ENCODE measurements around the gene FERMT3.
A peak's percentile ranks its signal among the peaks of the same experiment; 100 is the strongest.

FERMT3 gene

GRCh38 chr11:64243236-64243854 lies 36.8 kb downstream of the FERMT3 start:
- TF ChIP-seq REST (IDR thresholded peaks at IDR 0.05; ENCODE audit: insufficient read depth in 1 of 2, low read depth in 2 of 2, low read length in 2 of 2) (no peak), POLR2AphosphoS5 (IDR thresholded peaks at IDR 0.05; ENCODE audit: low read depth, low read length) (peak; percentile 64), SIN3A (IDR thresholded peaks at IDR 0.05; ENCODE audit: borderline replicate concordance, insufficient read depth, low read length) (no peak), TAF1 (IDR thresholded peaks at IDR 0.05; ENCODE audit: borderline replicate concordance, insufficient read depth, low read length) (no peak), FOXP2 (optimal IDR thresholded peaks at IDR 0.05; ENCODE audit: borderline replicate concordance, extremely low read depth, extremely low read length, insufficient read depth) (no peak)

GRCh38 chr11:64244107-64244506 lies 37.6 kb downstream of the FERMT3 start:
- TF ChIP-seq SIN3A (IDR thresholded peaks at IDR 0.05; ENCODE audit: borderline replicate concordance, insufficient read depth, low read length) (no peak), REST (IDR thresholded peaks at IDR 0.05; ENCODE audit: insufficient read depth in 1 of 2, low read depth in 2 of 2, low read length in 2 of 2) (no peak), POLR2AphosphoS5 (IDR thresholded peaks at IDR 0.05; ENCODE audit: low read depth, low read length) (no peak), FOXP2 (optimal IDR thresholded peaks at IDR 0.05; ENCODE audit: borderline replicate concordance, extremely low read depth, extremely low read length, insufficient read depth) (no peak), TAF1 (IDR thresholded peaks at IDR 0.05; ENCODE audit: borderline replicate concordance, insufficient read depth, low read length) (no peak)

GRCh38 chr11:64244966-64245365 lies 38.4 kb downstream of the FERMT3 start:
- no peak for TF ChIP-seq TAF1 (IDR thresholded peaks at IDR 0.05; ENCODE audit: borderline replicate concordance, insufficient read depth, low read length)
- no peak for TF ChIP-seq FOXP2 (optimal IDR thresholded peaks at IDR 0.05; ENCODE audit: borderline replicate concordance, extremely low read depth, extremely low read length, insufficient read depth)
- TF ChIP-seq SIN3A (IDR thresholded peaks at IDR 0.05; ENCODE audit: borderline replicate concordance, insufficient read depth, low read length), result no peak
- TF ChIP-seq POLR2AphosphoS5 (IDR thresholded peaks at IDR 0.05; ENCODE audit: low read depth, low read length), result no peak
- no peak for TF ChIP-seq REST (IDR thresholded peaks at IDR 0.05; ENCODE audit: insufficient read depth in 1 of 2, low read depth in 2 of 2, low read length in 2 of 2)

DNA sequence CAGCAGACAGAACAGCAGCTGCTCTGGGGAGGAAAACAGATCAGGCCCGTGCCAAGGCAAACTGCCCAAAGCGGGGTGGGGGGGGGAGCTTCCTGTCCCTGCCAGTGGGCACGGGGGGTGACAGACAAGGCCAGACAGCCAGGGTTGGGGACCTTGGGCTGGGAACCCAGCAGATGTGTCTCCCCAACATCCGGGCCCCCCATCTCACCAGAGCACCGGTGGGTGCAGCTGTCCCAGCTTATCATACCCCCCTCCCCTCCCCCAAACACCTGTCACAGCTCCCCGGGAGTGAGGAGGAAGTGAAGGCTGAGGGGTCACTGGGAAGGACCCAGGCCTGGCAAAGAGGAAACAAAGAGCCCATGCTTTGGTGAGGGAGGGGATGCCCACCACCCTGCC lies 38.9 kb downstream of the FERMT3 start:
- TF ChIP-seq REST (IDR thresholded peaks at IDR 0.05; ENCODE audit: insufficient read depth in 1 of 2, low read depth in 2 of 2, low read length in 2 of 2) (no peak), FOXP2 (optimal IDR thresholded peaks at IDR 0.05; ENCODE audit: borderline replicate concordance, extremely low read depth, extremely low read length, insufficient read depth) (no peak), SIN3A (IDR thresholded peaks at IDR 0.05; ENCODE audit: borderline replicate concordance, insufficient read depth, low read length) (no peak; the same call in 1 of the 2 replicates), POLR2AphosphoS5 (IDR thresholded peaks at IDR 0.05; ENCODE audit: low read depth, low read length) (no peak), TAF1 (IDR thresholded peaks at IDR 0.05; ENCODE audit: borderline replicate concordance, insufficient read depth, low read length) (no peak)
